Measurements from ENCODE around the gene BICDL1.

BICDL1 gene

GRCh38 chr12:120115692-120116440, 126.8 kb downstream of the BICDL1 start:
- no peak for TF ChIP-seq CTCF (IDR thresholded peaks at IDR 0.05; ENCODE audit: low read depth, low read length)
- H3K4me3 ChIP-seq (replicated peaks in 1 of 2; ENCODE audit: low read depth in 2 of 2, low read length in 2 of 2), result peak overlapping the region; percentile 82 to 96
- DNase-seq (ENCODE audit: low read depth in 2 of 2), result peak; percentile 45 to 55

GRCh38 chr12:120116441-120116791, 127.4 kb downstream of the BICDL1 start, which contains the start of gene RAB35:
Gene RAB35, minus strand, starts transcription at chr12:120116753. Its CDS starts 103 bp downstream, at chr12:120116650.
- H3K4me3 ChIP-seq (replicated peaks in 1 of 2; ENCODE audit: low read depth in 2 of 2, low read length in 2 of 2), result peak within 1 kb of the TSS; percentile 88 to 96
- no peak for TF ChIP-seq CTCF (IDR thresholded peaks at IDR 0.05; ENCODE audit: low read depth, low read length)

GRCh38 chr12:120116792-120117651, 128.0 kb downstream of the BICDL1 start:
- no peak for TF ChIP-seq CTCF (IDR thresholded peaks at IDR 0.05; ENCODE audit: low read depth, low read length)
- H3K4me3 ChIP-seq (replicated peaks in 1 of 2; ENCODE audit: low read depth in 2 of 2, low read length in 2 of 2), result peak overlapping the region; percentile 88 to 96
- peak; percentile 93 to 96 for DNase-seq (ENCODE audit: low read depth in 2 of 2)

More at GRCh38 chr12:120116441-120116791, 127.4 kb downstream of the BICDL1 start, which contains the start of gene RAB35:
- no peak for DNase-seq (ENCODE audit: low read depth in 2 of 2)

- no peak for TF ChIP-seq CTCF (IDR thresholded peaks at IDR 0.05; ENCODE audit: low read depth, low read length)
- peak overlapping the region; percentile 88 to 96 for H3K4me3 ChIP-seq (replicated peaks in 1 of 2; ENCODE audit: low read depth in 2 of 2, low read length in 2 of 2)
- no peak for DNase-seq (ENCODE audit: low read depth in 2 of 2)
Measured at GRCh38 chr12:120117961-120118320, 128.9 kb downstream of the BICDL1 start.

- H3K4me3 ChIP-seq (replicated peaks in 1 of 2; ENCODE audit: low read depth in 2 of 2, low read length in 2 of 2), result peak overlapping the region in 1 of 2 donors; percentile 96
- TF ChIP-seq CTCF (IDR thresholded peaks at IDR 0.05; ENCODE audit: low read depth, low read length), result no peak
- DNase-seq (ENCODE audit: low read depth in 2 of 2), result peak; percentile 39 to 65
Measured at GRCh38 chr12:120118321-120119061, 129.5 kb downstream of the BICDL1 start.

- H3K4me3 ChIP-seq (replicated peaks in 1 of 2; ENCODE audit: low read depth in 2 of 2, low read length in 2 of 2), result no peak overlapping the region
- DNase-seq (ENCODE audit: low read depth in 2 of 2), result peak in 1 of 2 donors; percentile 66
- no peak for TF ChIP-seq CTCF (IDR thresholded peaks at IDR 0.05; ENCODE audit: low read depth, low read length)
Measured at GRCh38 chr12:120119271-120119973, 130.4 kb downstream of the BICDL1 start.

All from cardiac fibroblast (primary cell).